Measurements from ENCODE around the gene MAML2.

DNA sequence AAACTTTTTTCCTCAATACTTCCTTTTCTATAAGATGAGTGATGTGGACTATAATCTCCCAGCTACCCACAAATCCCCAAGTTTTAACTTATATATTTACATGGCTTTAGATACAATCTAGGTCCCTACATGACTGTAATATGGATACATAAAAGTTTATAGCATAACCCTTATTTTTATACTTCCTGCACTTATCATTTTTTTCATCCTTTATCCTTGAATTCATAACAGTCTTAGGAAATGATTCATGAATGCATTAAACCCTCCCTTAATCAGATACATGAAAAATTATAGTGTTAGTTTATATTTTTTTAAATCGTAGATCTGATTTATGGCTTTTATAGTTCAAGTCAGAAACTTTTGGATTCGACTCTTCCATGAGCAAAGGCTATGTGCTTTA, 195.8 kb downstream of the MAML2 start:
- TF ChIP-seq, protein P1, sequence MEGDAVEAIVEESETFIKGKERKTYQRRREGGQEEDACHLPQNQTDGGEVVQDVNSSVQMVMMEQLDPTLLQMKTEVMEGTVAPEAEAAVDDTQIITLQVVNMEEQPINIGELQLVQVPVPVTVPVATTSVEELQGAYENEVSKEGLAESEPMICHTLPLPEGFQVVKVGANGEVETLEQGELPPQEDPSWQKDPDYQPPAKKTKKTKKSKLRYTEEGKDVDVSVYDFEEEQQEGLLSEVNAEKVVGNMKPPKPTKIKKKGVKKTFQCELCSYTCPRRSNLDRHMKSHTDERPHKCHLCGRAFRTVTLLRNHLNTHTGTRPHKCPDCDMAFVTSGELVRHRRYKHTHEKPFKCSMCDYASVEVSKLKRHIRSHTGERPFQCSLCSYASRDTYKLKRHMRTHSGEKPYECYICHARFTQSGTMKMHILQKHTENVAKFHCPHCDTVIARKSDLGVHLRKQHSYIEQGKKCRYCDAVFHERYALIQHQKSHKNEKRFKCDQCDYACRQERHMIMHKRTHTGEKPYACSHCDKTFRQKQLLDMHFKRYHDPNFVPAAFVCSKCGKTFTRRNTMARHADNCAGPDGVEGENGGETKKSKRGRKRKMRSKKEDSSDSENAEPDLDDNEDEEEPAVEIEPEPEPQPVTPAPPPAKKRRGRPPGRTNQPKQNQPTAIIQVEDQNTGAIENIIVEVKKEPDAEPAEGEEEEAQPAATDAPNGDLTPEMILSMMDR (IDR thresholded peaks at IDR 0.05) = no peak
- TF ChIP-seq ZFX (IDR thresholded peaks at IDR 0.05; ENCODE audit: borderline replicate concordance) = no peak

Data from 22Rv1 (cell line).